Peyer's patch (tissue), 4 donors: ENCODE results near the gene OPA1.

ENCODE experiments used
- CTCF ChIP-seq, 6 experiments: fragments of 450-650 bp in 4 of 6; fragments of 200-600 bp in 2 of 6; sonication (generic) in 1 of 6; IDR thresholded peaks; one replicate each; pipeline ENCODE4 v1.5.1; 2017 to 2019; ENCODE audit warnings: antibody characterized with exemption in 6 of 6, mild to moderate bottlenecking in 3 of 6, moderate library complexity in 1 of 6
- POLR2A ChIP-seq, 2 donors: fragments of 450-650 bp; IDR thresholded peaks; one replicate each; pipeline ENCODE4 v1.5.1; 2017; ENCODE audit warnings: antibody characterized with exemption in 2 of 2, mild to moderate bottlenecking in 2 of 2, moderate library complexity in 2 of 2

GRCh38 chr3:193702967-193703366 lies 110.0 kb downstream of the OPA1 start:
- TF ChIP-seq CTCF (IDR thresholded peaks at IDR 0.05) (no peak), POLR2A (IDR thresholded peaks at IDR 0.05) (no peak)
